Lower leg skin (tissue), 3 donors: ENCODE data around the gene TEC.

ENCODE experiments used
- POLR2A ChIP-seq, 2 donors: fragments of 450-650 bp; IDR thresholded peaks; one replicate each; pipeline ENCODE4 v1.6.1; 2016 to 2017; ENCODE audit warnings: antibody characterized with exemption in 2 of 2, mild to moderate bottlenecking in 1 of 2, moderate library complexity in 1 of 2
- TF ChIP-seq, protein P1 (sequence below), 3 donors: fragments of 450-650 bp; IDR thresholded peaks; one replicate each; pipeline ENCODE4 v1.5.1; 2016; ENCODE audit warnings: antibody characterized with exemption in 3 of 3, mild to moderate bottlenecking in 3 of 3, moderate library complexity in 2 of 3

DNA sequence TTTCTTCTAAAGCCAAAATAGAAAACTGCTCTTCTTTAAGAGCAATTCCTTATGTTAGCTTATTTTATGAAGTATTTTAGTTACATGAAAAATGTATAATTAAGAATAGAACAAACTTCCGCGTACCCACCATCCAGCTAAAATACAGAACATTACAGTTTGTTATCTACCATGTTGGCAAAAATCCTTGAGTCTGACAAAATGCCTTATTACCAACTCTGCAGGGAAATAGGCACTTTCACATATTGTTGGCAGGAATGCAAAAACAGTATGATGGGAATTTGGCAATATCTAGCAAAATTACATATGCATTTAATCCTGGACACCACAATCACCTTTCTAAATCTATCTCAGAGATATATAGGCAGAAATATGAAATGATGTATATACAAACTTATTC is 39.3 kb upstream of the TEC start:
- TF ChIP-seq, protein P1, sequence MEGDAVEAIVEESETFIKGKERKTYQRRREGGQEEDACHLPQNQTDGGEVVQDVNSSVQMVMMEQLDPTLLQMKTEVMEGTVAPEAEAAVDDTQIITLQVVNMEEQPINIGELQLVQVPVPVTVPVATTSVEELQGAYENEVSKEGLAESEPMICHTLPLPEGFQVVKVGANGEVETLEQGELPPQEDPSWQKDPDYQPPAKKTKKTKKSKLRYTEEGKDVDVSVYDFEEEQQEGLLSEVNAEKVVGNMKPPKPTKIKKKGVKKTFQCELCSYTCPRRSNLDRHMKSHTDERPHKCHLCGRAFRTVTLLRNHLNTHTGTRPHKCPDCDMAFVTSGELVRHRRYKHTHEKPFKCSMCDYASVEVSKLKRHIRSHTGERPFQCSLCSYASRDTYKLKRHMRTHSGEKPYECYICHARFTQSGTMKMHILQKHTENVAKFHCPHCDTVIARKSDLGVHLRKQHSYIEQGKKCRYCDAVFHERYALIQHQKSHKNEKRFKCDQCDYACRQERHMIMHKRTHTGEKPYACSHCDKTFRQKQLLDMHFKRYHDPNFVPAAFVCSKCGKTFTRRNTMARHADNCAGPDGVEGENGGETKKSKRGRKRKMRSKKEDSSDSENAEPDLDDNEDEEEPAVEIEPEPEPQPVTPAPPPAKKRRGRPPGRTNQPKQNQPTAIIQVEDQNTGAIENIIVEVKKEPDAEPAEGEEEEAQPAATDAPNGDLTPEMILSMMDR (IDR thresholded peaks at IDR 0.05), result no peak
- no peak for TF ChIP-seq POLR2A (IDR thresholded peaks at IDR 0.05)
